Pancreas (tissue), 10 donors: ENCODE results near the gene AGPAT4. TPM values are rescaled to one million over a fixed set of nuclear protein-coding genes. Genes with fewer than 3 reads are reported as not detected.

ENCODE experiments used
- ATAC-seq, 4 donors: fragments of 200-7000 bp; cut with Tn5 transposase; one replicate each; pipeline versions ENCODE4 v1.8.0 to v1.9.1; 2020; ENCODE audit warnings: mild to moderate bottlenecking in 4 of 4, moderate library complexity in 4 of 4
- DNase-seq, 6 donors: peaks; one replicate each; pipeline ENCODE4 v3.0.0-alpha.2; 2020
- FAIRE-seq: peaks from 2 replicates; lab custom pipeline; 2012; peaks lifted over from hg19 to GRCh38; lab: Jason Lieb, UNC
- H3K27ac ChIP-seq, 4 donors: fragments of 200-600 bp; sonication (generic); 1 replicate in 3 of 4; 2 replicates in 1 of 4; pipeline versions ENCODE4 v1.5.0 to v1.8.0; 2020
- H3K27me3 ChIP-seq, 4 donors: fragments of 200-600 bp; one replicate each; pipeline ENCODE4 v1.8.0; 2021
- H3K36me3 ChIP-seq, 3 donors: fragments of 200-600 bp; sonication (generic) in 1 of 3; one replicate each; pipeline versions ENCODE4 v1.5.0 to v1.8.0; 2020 to 2021
- H3K4me1 ChIP-seq, 3 donors: fragments of 200-600 bp; one replicate each; pipeline ENCODE4 v1.8.0; 2021
- H3K4me3 ChIP-seq, 4 donors: fragments of 200-600 bp; sonication (generic) in 2 of 4; one replicate each; pipeline versions ENCODE4 v1.5.0 to v1.8.0; 2020 to 2021
- H3K9me3 ChIP-seq, 4 donors: fragments of 200-600 bp; one replicate each; pipeline ENCODE4 v1.8.0; 2021
- CTCF ChIP-seq, 4 donors: fragments of 200-600 bp; sonication (generic) in 3 of 4; IDR thresholded peaks; one replicate each; pipeline versions ENCODE4 v1.5.0 to v1.8.0; 2021; ENCODE audit warnings: antibody characterized with exemption in 4 of 4
- WGBS, 2 donors: extraction: QIAGEN DNeasy Blood & Tissue Kit; methylation state at CpG; one replicate each; pipeline ENCODE4 v1.1.7; 2013; 5-methylcytosine and 5-hydroxymethylcytosine counted together
- intact Hi-C, 3 donors: fragments of 100-400 bp; cut with DNase I; formaldehyde crosslinking; loops; one replicate each; pipeline versions ENCODE4 v1.11.1 to v1.14.2; 2022
- polyA plus RNA-seq, 2 donors: library from polyadenylated mRNA; stranded (reverse); fragments of 200-250 nt; gene quantifications; one replicate each; pipeline ENCODE4 v1.2.3, GENCODE V29; 2013
- total RNA-seq, 6 donors: library from RNA; stranded (reverse); fragmentation: NEBNext Ultra II Directional in 4 of 6; extraction: Animal tissue kit (Norgen Biotek cat#: 25700) in 4 of 6; gene quantifications; one replicate each; pipeline versions ENCODE4 v1.2.1 to v1.2.4, GENCODE V29; 2021 to 2023
- donor health status: healthy with polysubstance abuse.
- donor health status: DM: no; HTN: no; CAD: no; lungs with moderate emphysema.
- donor health status: DM: no; HTN: no; CAD: no.
- donor health status: control.
- donor health status: control.
- donor health status: Bipolar disorder and iron deficiency.
- donor health status: DM: yes; HTN: yes; CAD: no.
- donor health status: DM: no; HTN: no; CAD: no.
- donor health status: DM: no; HTN: no; CAD: no.
- donor health status: DM: yes; HTN: yes; CAD: no.

The AGPAT4 gene
- total and polyA plus RNA-seq, 8 donors, result 1.6 to 6.4 (median 2.3) TPM

GRCh38 chr6:161302949-161303348 is 29.1 kb upstream of the AGPAT4 start:
- no peaks in the 10 kb centered on the region for H3K27me3 ChIP-seq
- 76 to 84% methylated on average over 6 of the region's 6 CpGs for WGBS, 2 donors
- intact Hi-C loops, result no loop called here
- H3K36me3 ChIP-seq, result no peaks in the 10 kb centered on the region
- no peak overlapping the region for H3K27ac ChIP-seq
- no peaks in the 10 kb centered on the region for H3K9me3 ChIP-seq
- H3K4me3 ChIP-seq, result no peak overlapping the region
- DNase-seq, result no peak
- ATAC-seq, result no peak
- H3K4me1 ChIP-seq, result no peaks in the 10 kb centered on the region
- no peak for TF ChIP-seq CTCF (IDR thresholded peaks at IDR 0.05)
- FAIRE-seq, result no peak

DNA sequence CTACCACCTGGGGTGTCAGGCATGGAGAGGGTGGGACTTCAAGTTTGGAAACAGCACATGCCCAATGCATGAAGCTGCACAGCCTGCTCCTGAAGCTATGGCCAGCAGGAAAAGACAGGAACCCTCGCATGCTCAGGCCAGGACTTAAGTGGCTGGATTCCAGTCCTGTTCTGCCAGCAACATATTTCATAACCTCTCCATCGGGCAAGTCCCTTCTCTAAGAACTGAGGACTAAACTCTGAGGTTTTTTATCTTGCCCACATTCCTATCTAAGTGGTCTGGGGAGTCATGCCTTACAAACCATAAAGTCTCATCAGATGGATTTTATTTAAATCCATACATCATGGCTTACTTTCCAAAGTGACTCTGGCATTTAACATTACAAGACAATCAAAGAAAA is 27.5 kb upstream of the AGPAT4 start:
- Histone ChIP-seq H3K27me3 (no peaks in the 10 kb centered on the region), H3K4me1 (no peaks in the 10 kb centered on the region), H3K36me3 (no peaks in the 10 kb centered on the region), H3K4me3 (no peak overlapping the region), H3K27ac (no peak overlapping the region), H3K9me3 (no peaks in the 10 kb centered on the region)
- no peak for TF ChIP-seq CTCF (IDR thresholded peaks at IDR 0.05)
- ATAC-seq (no peak), DNase-seq (no peak), FAIRE-seq (no peak)
- intact Hi-C loops, result no loop called here
- WGBS, 2 donors, result 54 to 66% methylated on average over 2 of the region's 2 CpGs

DNA sequence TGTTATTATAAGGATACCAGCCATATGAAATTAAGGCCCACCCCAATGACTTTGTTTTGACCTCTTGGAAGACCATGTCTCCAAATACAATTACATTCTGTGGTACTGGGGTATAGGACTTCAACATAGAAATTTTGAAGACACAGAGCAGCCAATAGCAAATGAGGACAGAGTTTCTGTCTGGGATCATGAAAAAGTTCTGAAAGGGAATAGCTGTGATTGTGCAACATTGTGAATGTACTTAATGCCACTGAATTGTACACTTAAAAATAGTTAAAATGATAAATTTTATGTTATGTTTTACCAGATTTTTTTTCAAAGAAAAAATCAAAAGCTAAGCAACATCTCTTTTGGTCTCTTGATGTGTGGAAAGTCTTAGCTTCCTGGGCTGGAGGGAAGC is 27.0 kb upstream of the AGPAT4 start:
- no peaks in the 10 kb centered on the region for H3K27me3 ChIP-seq
- no peak for TF ChIP-seq CTCF (IDR thresholded peaks at IDR 0.05)
- no peak for ATAC-seq
- intact Hi-C loops, result no loop called here
- H3K36me3 ChIP-seq, result no peaks in the 10 kb centered on the region
- DNase-seq, result no peak
- H3K9me3 ChIP-seq, result no peaks in the 10 kb centered on the region
- H3K27ac ChIP-seq, result no peak overlapping the region
- H3K4me1 ChIP-seq, result no peaks in the 10 kb centered on the region
- no peak overlapping the region for H3K4me3 ChIP-seq
- no peak for FAIRE-seq

GRCh38 chr6:161299726-161300125 is 25.9 kb upstream of the AGPAT4 start:
- DNase-seq (no peak), ATAC-seq (no peak), FAIRE-seq (no peak)
- no peak overlapping the region for H3K27ac ChIP-seq
- H3K4me3 ChIP-seq, result no peak overlapping the region
- no peak for TF ChIP-seq CTCF (IDR thresholded peaks at IDR 0.05)
- intact Hi-C loops, result no loop called here
- no peaks in the 10 kb centered on the region for H3K9me3 ChIP-seq
- no peaks in the 10 kb centered on the region for H3K36me3 ChIP-seq
- H3K27me3 ChIP-seq, result no peaks in the 10 kb centered on the region
- 89 to 91% methylated on average over 4 of the region's 4 CpGs for WGBS, 2 donors
- H3K4me1 ChIP-seq, result no peaks in the 10 kb centered on the region

GRCh38 chr6:161295784-161296183 is 21.9 kb upstream of the AGPAT4 start:
- FAIRE-seq, result no peak
- no peaks in the 10 kb centered on the region for H3K27me3 ChIP-seq

More at GRCh38 chr6:161295784-161296183, 21.9 kb upstream of the AGPAT4 start:
- H3K36me3 ChIP-seq, result no peaks in the 10 kb centered on the region
- no peak overlapping the region for H3K27ac ChIP-seq
- no peaks in the 10 kb centered on the region for H3K4me1 ChIP-seq
- 94 to 98% methylated on average over 1 of the region's 1 CpG for WGBS, 2 donors
- intact Hi-C loops, result no loop called here
- ATAC-seq (no peak), DNase-seq (no peak)
- H3K4me3 ChIP-seq, result no peak overlapping the region
- TF ChIP-seq CTCF (IDR thresholded peaks at IDR 0.05), result no peak
- H3K9me3 ChIP-seq, result no peaks in the 10 kb centered on the region
